ENCODE results near the gene NAA35.
"Not testable (repeated sequence)": the region's sequence is repeated elsewhere in the genome, so short reads cannot be mapped to it uniquely, and the experiment has no call there.

Gene NAA35

GRCh38 chr9:85940832-85941621 is at the start of gene NAA35:
TSS of gene NAA35 (plus strand) at chr9:85941146. CDS start at chr9:85942160, 1,014 bp downstream.
- peak; percentile 96 to 98 for DNase-seq (ENCODE audit: low read depth in 1 of 2, low spot score in 1 of 2)

- no peak for DNase-seq (ENCODE audit: low read depth in 1 of 2, low spot score in 1 of 2)
Observed at GRCh38 chr9:85892401-85892800, 48.5 kb upstream of the NAA35 start.

- no peak for DNase-seq (ENCODE audit: low read depth in 1 of 2, low spot score in 1 of 2)
Observed at GRCh38 chr9:85895685-85896084, 45.3 kb upstream of the NAA35 start.

GRCh38 chr9:85897848-85898247 is 43.1 kb upstream of the NAA35 start:
- DNase-seq (ENCODE audit: low read depth in 1 of 2, low spot score in 1 of 2), result no peak

- DNase-seq (ENCODE audit: low read depth in 1 of 2, low spot score in 1 of 2), result no peak
Observed at GRCh38 chr9:85898332-85898731, 42.6 kb upstream of the NAA35 start.

- DNase-seq (ENCODE audit: low read depth in 1 of 2, low spot score in 1 of 2), result no peak
Observed at GRCh38 chr9:85899388-85899787, 41.6 kb upstream of the NAA35 start.

GRCh38 chr9:85900504-85901201 is 40.3 kb upstream of the NAA35 start:
- DNase-seq (ENCODE audit: low read depth in 1 of 2, low spot score in 1 of 2), result peak in 1 of 2 donors; percentile 10

GRCh38 chr9:85904975-85905374 is 36.0 kb upstream of the NAA35 start:
- no peak for DNase-seq (ENCODE audit: low read depth in 1 of 2, low spot score in 1 of 2)

- DNase-seq (ENCODE audit: low read depth in 1 of 2, low spot score in 1 of 2), result no peak
Observed at GRCh38 chr9:85905957-85906356, 35.0 kb upstream of the NAA35 start.

GRCh38 chr9:85909390-85909789 is 31.6 kb upstream of the NAA35 start:
- DNase-seq (ENCODE audit: low read depth in 1 of 2, low spot score in 1 of 2), result no peak

- no peak for DNase-seq (ENCODE audit: low read depth in 1 of 2, low spot score in 1 of 2)
Observed at GRCh38 chr9:85914108-85914507, 26.8 kb upstream of the NAA35 start.

- DNase-seq (ENCODE audit: low read depth in 1 of 2, low spot score in 1 of 2), result no peak
Observed at GRCh38 chr9:85917756-85918155, 23.2 kb upstream of the NAA35 start.

- DNase-seq (ENCODE audit: low read depth in 1 of 2, low spot score in 1 of 2), result no peak
Observed at GRCh38 chr9:85925493-85925892, 15.5 kb upstream of the NAA35 start.

- no peak for DNase-seq (ENCODE audit: low read depth in 1 of 2, low spot score in 1 of 2)
Observed at GRCh38 chr9:85927076-85927475, 13.9 kb upstream of the NAA35 start.

- no peak for DNase-seq (ENCODE audit: low read depth in 1 of 2, low spot score in 1 of 2)
Observed at GRCh38 chr9:85931495-85931894, 9.5 kb upstream of the NAA35 start.

GRCh38 chr9:85935950-85936349 is 5.0 kb upstream of the NAA35 start:
- not testable (repeated sequence) for DNase-seq (ENCODE audit: low read depth in 1 of 2, low spot score in 1 of 2)

- DNase-seq (ENCODE audit: low read depth in 1 of 2, low spot score in 1 of 2), result no peak
Observed at GRCh38 chr9:85940275-85940831, 593 bp upstream of the NAA35 start.

GRCh38 chr9:85941622-85941940 is 635 bp downstream of the NAA35 start:
- no peak for DNase-seq (ENCODE audit: low read depth in 1 of 2, low spot score in 1 of 2)

GRCh38 chr9:85941966-85942912 is 1.3 kb downstream of the NAA35 start:
- DNase-seq (ENCODE audit: low read depth in 1 of 2, low spot score in 1 of 2), result no peak

- DNase-seq (ENCODE audit: low read depth in 1 of 2, low spot score in 1 of 2), result no peak
Observed at GRCh38 chr9:85942913-85943709, 2.2 kb downstream of the NAA35 start.

Data from stimulated activated CD4-positive, alpha-beta T cell treated with anti-CD3 and anti-CD28 coated beads, Interleukin-15, amount 100 ng/mL, for 1 hour (primary cell).